Cerebellar nuclear complex (tissue), 1 donor: ENCODE measurements around the gene KCNH8.

Source experiments
- DNase-seq, 2 experiments: peaks; one replicate each; lab custom pipeline; 2025; lab: John Stamatoyannopoulos, UW

Gene KCNH8

GRCh38 chr3:19364148-19364547, 215.8 kb downstream of the KCNH8 start:
- DNase-seq: no peak

GRCh38 chr3:19365471-19365870, 217.2 kb downstream of the KCNH8 start:
- no peak for DNase-seq

GRCh38 chr3:19384868-19385267, 236.6 kb downstream of the KCNH8 start:
- DNase-seq: no peak

GRCh38 chr3:19392150-19392549, 243.8 kb downstream of the KCNH8 start:
- DNase-seq: no peak

GRCh38 chr3:19394946-19395345, 246.6 kb downstream of the KCNH8 start:
- DNase-seq: no peak

GRCh38 chr3:19396726-19397125, 248.4 kb downstream of the KCNH8 start:
- DNase-seq: no peak

GRCh38 chr3:19399356-19399755, 251.0 kb downstream of the KCNH8 start:
- no peak for DNase-seq

- no peak for DNase-seq
Measured at GRCh38 chr3:19399836-19400235, 251.5 kb downstream of the KCNH8 start.

- no peak for DNase-seq
Measured at GRCh38 chr3:19420159-19420558, 271.8 kb downstream of the KCNH8 start.

- no peak for DNase-seq
Measured at GRCh38 chr3:19425825-19426224, 277.5 kb downstream of the KCNH8 start.

GRCh38 chr3:19427422-19428149, 279.3 kb downstream of the KCNH8 start:
- no peak for DNase-seq

- no peak for DNase-seq
Measured at GRCh38 chr3:19428729-19429128, 280.4 kb downstream of the KCNH8 start.

GRCh38 chr3:19432669-19433068, 284.4 kb downstream of the KCNH8 start:
- DNase-seq: no peak

GRCh38 chr3:19436746-19437145, 288.4 kb downstream of the KCNH8 start:
- DNase-seq: no peak

GRCh38 chr3:19439944-19440343, 291.6 kb downstream of the KCNH8 start:
- no peak for DNase-seq

GRCh38 chr3:19446138-19446537, 297.8 kb downstream of the KCNH8 start:
- DNase-seq: no peak

GRCh38 chr3:19446687-19447086, 298.4 kb downstream of the KCNH8 start:
- no peak for DNase-seq

- no peak for DNase-seq
Measured at GRCh38 chr3:19455546-19455945, 307.2 kb downstream of the KCNH8 start.

- no peak for DNase-seq
Measured at GRCh38 chr3:19456738-19457137, 308.4 kb downstream of the KCNH8 start.

- no peak for DNase-seq
Measured at GRCh38 chr3:19457449-19457848, 309.1 kb downstream of the KCNH8 start.

- no peak for DNase-seq
Measured at GRCh38 chr3:19467761-19468160, 319.5 kb downstream of the KCNH8 start.

GRCh38 chr3:19471138-19471537, 322.8 kb downstream of the KCNH8 start:
- no peak for DNase-seq

- peak; percentile 81 to 89 for DNase-seq
Measured at GRCh38 chr3:19473971-19474580, 325.8 kb downstream of the KCNH8 start.

GRCh38 chr3:19476281-19476680, 328.0 kb downstream of the KCNH8 start:
- DNase-seq: no peak
